PFSK-1 (cell line): ENCODE measurements around the gene PARVB.

ENCODE experiments used
- FOXP2 ChIP-seq: optimal IDR thresholded peaks from 2 replicates; pipeline ENCODE3; 2011; ENCODE audit warnings: borderline replicate concordance, control low read depth, inconsistent platforms; ENCODE audit not compliant: insufficient read depth; ENCODE audit errors: extremely low read length, extremely low read depth
- POLR2AphosphoS5 ChIP-seq: IDR thresholded peaks from 2 replicates; pipeline ENCODE4 v1.6.1; 2012; ENCODE audit warnings: low read depth, mild to moderate bottlenecking, control low read depth, low read length, moderate library complexity
- SIN3A ChIP-seq: IDR thresholded peaks from 2 replicates; pipeline ENCODE4 v1.6.1; 2012; ENCODE audit warnings: mild to moderate bottlenecking, low read length, moderate library complexity, borderline replicate concordance; ENCODE audit not compliant: insufficient read depth
- TAF1 ChIP-seq: IDR thresholded peaks from 2 replicates; pipeline ENCODE4 v1.6.1; 2012; ENCODE audit warnings: low read length, control low read depth, borderline replicate concordance; ENCODE audit not compliant: insufficient read depth
- TF ChIP-seq, protein P1 (sequence below), 2 experiments: IDR thresholded peaks; 2 replicates each; pipeline versions ENCODE4 v1.6.1 to v1.8.0; 2011 to 2012; ENCODE audit warnings: low read depth in 2 of 2, low read length in 2 of 2, control low read depth in 1 of 2, inconsistent platforms in 1 of 2, mild to moderate bottlenecking in 1 of 2, moderate library complexity in 1 of 2; ENCODE audit not compliant: insufficient read depth in 1 of 2

PARVB gene

DNA sequence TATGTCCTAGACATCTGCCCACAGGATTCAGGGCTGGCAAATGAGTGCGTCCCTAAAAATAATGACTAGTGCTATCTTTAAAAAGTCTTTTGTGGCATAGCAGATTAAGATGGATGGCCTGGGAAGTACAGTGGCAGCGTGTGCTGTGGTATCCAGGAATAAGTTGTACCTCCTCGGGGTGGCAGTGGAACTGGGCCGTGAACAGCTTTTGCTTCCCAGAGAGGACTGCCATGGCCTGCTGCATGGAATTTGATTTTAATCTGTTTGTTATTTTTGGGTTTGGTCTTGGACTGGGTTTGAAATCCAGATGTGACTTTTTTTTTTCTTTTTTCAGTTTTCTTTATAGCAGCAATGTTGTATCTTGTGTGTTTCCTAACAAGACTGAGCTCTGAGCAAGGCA, 85.3 kb downstream of the PARVB start:
- TF ChIP-seq SIN3A, result no peak
- no peak for TF ChIP-seq POLR2AphosphoS5
- TF ChIP-seq TAF1, result no peak
- TF ChIP-seq, protein P1, sequence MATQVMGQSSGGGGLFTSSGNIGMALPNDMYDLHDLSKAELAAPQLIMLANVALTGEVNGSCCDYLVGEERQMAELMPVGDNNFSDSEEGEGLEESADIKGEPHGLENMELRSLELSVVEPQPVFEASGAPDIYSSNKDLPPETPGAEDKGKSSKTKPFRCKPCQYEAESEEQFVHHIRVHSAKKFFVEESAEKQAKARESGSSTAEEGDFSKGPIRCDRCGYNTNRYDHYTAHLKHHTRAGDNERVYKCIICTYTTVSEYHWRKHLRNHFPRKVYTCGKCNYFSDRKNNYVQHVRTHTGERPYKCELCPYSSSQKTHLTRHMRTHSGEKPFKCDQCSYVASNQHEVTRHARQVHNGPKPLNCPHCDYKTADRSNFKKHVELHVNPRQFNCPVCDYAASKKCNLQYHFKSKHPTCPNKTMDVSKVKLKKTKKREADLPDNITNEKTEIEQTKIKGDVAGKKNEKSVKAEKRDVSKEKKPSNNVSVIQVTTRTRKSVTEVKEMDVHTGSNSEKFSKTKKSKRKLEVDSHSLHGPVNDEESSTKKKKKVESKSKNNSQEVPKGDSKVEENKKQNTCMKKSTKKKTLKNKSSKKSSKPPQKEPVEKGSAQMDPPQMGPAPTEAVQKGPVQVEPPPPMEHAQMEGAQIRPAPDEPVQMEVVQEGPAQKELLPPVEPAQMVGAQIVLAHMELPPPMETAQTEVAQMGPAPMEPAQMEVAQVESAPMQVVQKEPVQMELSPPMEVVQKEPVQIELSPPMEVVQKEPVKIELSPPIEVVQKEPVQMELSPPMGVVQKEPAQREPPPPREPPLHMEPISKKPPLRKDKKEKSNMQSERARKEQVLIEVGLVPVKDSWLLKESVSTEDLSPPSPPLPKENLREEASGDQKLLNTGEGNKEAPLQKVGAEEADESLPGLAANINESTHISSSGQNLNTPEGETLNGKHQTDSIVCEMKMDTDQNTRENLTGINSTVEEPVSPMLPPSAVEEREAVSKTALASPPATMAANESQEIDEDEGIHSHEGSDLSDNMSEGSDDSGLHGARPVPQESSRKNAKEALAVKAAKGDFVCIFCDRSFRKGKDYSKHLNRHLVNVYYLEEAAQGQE (IDR thresholded peaks at IDR 0.05; ENCODE audit: insufficient read depth in 1 of 2, low read depth in 2 of 2, low read length in 2 of 2), result no peak
- TF ChIP-seq FOXP2, result no peak

DNA sequence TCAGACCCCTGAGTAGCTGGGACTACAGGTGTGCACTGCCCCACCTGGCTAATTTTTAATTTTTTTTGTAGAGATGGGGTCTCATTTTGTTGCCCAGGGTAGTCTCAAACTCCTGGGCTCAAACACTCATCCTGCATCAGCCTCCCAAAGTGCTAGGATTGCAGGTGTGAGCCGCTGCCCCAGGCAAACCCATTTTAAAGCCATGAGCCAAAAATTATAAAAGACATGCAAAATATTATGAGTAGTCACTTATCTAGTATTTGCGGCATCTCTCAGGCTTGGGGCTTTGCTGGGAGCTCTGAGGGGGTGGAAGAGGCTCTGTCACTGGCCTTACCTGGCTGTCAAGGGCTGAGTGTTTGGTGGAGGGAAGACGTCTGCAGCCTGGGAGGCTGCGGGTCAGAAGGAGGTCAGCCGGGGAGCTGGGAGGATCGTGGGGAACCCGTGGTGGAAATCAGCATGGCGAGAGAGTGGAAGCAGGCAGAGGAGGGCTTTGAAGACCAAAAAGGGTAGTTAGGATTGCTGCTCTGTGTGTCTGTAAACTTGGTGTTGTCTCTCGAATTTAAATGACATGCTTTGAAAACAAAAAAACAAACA, 87.6 kb downstream of the PARVB start:
- no peak for TF ChIP-seq SIN3A
- TF ChIP-seq, protein P1 (IDR thresholded peaks at IDR 0.05; ENCODE audit: insufficient read depth in 1 of 2, low read depth in 2 of 2, low read length in 2 of 2), result no peak
- TF ChIP-seq POLR2AphosphoS5, result no peak
- no peak for TF ChIP-seq TAF1
- no peak for TF ChIP-seq FOXP2

DNA sequence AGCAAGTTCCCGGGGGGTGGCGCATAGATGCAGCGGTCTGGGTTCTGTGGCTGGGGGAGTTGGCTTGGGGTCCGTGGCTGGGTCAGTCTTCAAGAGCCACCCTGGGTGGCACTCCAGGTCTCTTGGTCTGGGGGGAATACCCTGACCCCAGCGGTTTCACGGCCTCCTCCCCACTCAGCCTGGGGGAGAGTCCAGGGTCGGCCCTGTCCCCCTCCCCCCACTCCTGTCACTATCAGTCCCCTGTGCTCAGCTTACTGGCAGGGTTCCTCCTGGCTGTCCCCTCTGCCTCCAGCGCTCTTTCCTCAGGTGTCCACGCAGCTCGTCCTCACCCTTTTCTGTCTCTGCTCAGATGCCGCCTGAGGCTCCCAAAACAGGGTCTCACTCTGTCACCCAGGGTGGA, 88.1 kb downstream of the PARVB start:
- TF ChIP-seq POLR2AphosphoS5 (no peak), FOXP2 (no peak), TAF1 (no peak), SIN3A (no peak)
- TF ChIP-seq, protein P1 (IDR thresholded peaks at IDR 0.05; ENCODE audit: insufficient read depth in 1 of 2, low read depth in 2 of 2, low read length in 2 of 2), result no peak

DNA sequence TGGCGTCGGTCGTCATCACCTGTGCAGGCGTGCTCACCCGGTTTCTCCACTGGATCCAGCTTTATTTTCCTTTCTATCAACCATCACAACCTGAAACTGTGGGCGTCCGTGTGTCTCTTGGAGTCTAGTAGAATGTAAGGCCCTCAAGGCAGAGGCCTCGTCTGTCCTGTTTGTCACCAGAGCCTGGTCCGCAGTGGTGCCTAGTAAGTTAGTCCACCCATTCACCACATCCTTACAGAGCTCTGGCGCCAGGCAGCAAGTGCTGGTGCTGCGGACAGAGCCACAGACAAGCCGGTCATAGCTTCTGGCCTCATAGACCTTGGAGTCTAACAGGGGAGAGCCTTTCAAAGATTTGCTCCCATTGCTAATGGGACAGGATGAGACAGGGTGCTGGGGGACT, 92.2 kb downstream of the PARVB start:
- no peak for TF ChIP-seq TAF1

DNA sequence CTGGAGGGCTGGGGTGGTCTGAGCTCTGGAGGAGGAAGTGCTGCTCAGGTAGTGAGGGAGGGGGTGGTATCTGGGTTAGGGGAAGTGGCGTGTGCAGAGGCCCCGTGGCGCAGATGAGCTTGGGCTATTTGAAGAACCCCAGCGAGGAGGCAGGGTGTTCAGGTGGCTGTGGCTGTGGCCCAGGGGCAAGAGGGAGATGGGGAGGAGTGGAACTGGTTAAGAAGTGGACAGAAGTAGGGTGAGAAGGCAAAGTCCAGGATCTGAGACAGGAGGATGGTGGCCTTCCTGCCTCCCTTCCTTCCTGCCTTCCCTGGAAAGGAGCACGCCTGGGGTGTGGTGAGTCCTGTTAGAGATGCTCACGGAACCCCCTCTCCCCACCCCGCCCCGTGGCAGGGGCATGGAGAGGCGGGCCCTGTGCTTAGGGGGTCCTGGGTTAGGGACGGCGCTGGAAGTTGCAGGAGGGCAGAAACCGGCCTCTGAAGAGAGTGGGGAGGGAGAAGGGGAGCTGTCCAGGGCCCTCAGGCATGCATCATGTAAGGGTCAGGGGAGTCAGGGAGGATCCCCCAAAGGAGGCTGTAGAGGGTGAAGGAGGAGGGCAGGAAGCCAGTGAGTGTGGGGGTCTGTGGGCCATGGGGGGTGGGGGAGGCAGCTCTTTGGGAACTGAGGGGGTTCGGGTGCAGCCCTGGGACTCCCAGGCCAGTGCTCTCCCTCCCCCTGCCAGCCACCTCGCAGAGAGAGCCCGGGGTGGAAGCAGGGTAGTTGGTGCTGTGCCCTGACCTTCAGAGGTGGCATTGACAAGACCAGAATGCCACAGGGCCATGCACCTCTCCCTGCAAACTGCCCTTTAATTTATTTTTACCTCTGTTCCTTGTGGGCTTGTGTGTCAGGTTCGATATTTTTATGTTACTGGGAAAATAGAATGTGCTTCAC, 92.9 kb downstream of the PARVB start:
- TF ChIP-seq, protein P1 (IDR thresholded peaks at IDR 0.05; ENCODE audit: insufficient read depth in 1 of 2, low read depth in 2 of 2, low read length in 2 of 2), result no peak
- TF ChIP-seq POLR2AphosphoS5 (no peak), FOXP2 (no peak), TAF1 (no peak), SIN3A (no peak)
